ENCODE results near the gene ITGAV. TPM values are rescaled to one million over a fixed set of nuclear protein-coding genes. Genes with fewer than 3 reads are reported as not detected.
"Not testable (repeated sequence)": the region's sequence is repeated elsewhere in the genome, so short reads cannot be mapped to it uniquely, and the experiment has no call there.

ITGAV gene
- 118 and 128 TPM in 2 replicates for total RNA-seq (2014; rRNA removed; shearing (Covaris generic))

DNA sequence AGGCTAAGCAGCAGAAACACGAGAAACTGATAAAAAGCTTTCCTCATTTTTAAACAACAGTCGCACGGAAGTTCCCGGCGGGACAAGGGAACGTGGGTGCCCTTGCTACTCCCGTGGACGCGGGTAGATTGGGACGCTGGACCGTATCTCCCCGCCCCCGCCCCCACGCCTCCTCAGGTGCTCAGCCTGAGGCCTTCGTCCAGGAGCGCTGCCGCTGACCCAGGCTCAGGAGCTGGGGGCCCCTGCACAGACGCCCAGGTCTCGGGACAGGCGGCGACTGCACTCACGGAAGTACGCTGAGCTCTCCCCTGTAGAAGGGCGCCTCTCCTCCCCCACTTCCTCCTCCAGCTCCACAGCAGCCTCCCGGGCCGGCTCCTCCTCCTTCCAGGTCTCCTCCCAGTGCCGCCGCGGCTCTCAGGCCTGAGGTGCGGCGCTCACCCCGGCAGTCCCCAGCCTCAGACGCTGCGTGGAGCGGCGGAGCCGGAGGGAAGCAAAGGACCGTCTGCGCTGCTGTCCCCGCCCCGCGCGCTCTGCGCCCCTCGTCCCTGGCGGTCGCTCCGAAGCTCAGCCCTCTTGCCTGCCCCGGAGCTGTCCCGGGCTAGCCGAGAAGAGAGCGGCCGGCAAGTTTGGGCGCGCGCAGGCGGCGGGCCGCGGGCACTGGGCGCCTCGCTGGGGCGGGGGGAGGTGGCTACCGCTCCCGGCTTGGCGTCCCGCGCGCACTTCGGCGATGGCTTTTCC lies at the start of gene ITGAV:
TSS of gene ITGAV (plus strand) at position 445 of the 738 bp plus-strand sequence. CDS start at position 728, 283 bp downstream.
- peak; percentile 97 for DNase-seq (ENCODE audit: low read depth)

- no peak for DNase-seq (ENCODE audit: low read depth)
Measured at GRCh38 chr2:186540941-186541340, 48.9 kb upstream of the ITGAV start.

DNA sequence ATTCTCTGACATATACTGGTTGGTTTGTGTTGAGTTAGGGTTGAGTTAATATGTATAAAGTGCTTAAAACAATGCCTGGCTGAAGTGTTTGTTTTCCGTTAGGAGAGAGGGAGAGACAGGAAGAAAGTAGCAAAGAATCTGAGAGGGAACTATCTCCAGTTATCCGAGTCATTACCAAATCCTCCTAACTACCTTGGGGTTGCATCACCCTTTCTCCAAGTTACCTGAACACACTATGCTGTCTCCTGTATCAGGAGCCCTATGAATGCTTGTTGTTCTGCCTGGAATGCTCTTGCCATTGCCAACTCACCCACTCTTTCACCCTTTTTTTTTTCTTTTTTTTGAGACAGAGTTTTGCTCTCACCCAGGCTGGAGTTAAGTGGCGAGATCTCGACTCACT lies 47.9 kb upstream of the ITGAV start:
- DNase-seq (ENCODE audit: low read depth): no peak

GRCh38 chr2:186543561-186544131 lies 46.2 kb upstream of the ITGAV start:
- peak; percentile 59 for DNase-seq (ENCODE audit: low read depth)

GRCh38 chr2:186544255-186544675 lies 45.6 kb upstream of the ITGAV start:
- peak; percentile 87 for DNase-seq (ENCODE audit: low read depth)

DNA sequence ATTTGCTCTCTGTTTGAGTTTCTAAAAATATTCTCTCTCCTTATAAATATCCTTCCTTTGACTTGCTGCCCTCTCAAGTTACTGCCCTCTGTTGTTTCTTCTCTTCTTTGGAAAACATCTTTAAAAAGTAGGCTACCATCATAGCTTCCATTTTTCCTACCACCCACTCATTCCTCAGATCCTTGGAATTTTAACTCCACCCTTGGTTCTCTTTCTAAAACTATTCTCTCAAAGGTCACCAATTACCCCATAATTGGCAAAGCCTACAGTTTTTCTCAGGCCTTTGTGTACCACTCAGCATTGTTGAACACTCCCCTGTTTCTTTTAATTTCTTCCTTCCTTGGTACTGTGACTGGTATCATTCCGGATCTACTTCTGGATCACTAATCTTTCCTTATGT lies 43.0 kb upstream of the ITGAV start:
- no peak for DNase-seq (ENCODE audit: low read depth)

DNA sequence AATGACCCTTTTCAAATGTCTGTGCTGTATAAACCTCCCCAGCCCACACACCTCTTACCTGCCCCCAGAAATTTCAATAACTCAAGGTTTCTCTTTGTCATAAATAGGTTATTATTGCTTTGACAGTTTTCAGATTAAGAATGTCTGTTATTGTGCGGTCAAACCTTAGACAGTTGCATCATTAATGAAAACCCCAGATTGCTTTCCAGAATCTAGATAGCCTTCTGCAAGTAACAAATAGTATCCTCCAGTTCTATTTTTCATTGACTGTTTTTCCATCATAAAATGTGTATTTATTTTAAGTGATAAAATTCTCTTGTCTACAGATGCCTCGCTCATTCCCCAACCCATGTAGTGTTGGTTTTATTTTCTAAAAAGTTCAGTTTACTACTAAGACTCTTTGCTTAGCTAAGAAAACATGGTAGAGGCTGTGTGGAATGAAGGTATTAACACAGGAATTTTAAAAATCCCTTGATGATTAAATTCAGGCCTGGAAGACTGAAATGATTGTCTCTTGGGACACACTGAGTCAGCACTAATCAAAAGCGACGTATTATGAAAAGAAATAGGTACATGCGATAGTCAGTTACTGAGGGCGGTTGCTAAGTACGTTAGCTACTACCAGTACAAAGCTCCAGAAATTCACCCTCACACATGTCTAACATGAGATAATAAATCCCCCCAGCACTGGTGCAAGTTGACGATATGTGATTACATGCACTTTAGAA lies 38.4 kb upstream of the ITGAV start:
- DNase-seq (ENCODE audit: low read depth): no peak

DNA sequence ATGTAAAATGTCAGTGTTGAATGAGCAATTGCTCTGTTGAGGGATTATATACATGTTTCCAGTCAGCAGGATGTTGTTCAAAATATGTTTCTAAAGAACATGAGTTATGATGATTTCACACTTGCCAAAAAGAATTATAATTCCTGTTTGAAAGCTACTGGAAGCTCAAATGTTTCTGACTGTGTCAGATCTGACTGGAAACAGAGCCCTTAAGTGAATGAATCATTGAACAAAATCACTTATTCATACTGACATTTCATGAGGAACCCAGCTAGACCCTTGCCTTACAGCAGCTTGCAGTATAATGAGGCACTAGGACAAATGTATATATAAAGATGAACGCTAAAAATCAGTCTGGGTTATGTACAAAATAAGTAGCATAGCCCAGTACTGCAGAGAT lies 35.4 kb upstream of the ITGAV start:
- DNase-seq (ENCODE audit: low read depth): no peak

DNA sequence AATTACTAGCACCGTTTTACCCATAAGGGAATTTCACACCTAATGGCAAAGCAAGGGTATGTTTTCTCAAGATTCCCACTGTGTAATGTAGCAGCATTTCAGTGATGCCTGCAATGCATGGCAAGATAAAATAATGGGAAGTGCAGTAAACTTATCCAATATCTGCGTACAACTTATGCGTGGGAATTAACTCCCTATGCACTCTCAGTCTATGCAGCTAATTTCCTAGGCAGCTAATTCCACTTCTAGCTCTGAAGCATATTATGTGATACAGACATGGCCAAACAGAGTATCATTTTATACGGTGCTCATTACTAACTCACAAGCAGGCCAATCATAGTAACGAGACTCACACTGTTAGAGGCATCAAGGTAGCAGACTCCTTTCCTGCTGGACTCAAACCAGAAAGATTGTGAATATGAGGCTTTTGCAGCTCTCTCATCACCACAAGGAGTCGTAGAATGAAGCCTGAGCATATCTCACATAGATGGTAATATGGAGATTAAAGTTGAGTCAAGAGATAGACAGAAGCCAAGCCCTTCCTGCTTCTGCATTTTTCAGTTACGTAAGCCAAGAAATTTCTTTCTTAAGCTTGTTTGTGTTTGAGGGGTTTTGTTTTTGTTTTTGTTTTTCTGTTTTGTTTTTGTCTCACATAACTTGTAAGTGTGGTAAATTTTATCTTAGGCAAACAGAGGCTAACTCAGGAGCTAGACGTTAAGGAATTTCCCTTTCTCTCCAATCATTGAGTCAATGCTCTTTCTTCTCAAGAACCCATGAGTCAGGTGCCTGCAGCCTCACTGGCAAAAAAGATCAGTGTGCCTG lies 34.8 kb upstream of the ITGAV start:
- peak; percentile 29 for DNase-seq (ENCODE audit: low read depth)

GRCh38 chr2:186558512-186559276 lies 31.2 kb upstream of the ITGAV start:
- no peak for DNase-seq (ENCODE audit: low read depth)

DNA sequence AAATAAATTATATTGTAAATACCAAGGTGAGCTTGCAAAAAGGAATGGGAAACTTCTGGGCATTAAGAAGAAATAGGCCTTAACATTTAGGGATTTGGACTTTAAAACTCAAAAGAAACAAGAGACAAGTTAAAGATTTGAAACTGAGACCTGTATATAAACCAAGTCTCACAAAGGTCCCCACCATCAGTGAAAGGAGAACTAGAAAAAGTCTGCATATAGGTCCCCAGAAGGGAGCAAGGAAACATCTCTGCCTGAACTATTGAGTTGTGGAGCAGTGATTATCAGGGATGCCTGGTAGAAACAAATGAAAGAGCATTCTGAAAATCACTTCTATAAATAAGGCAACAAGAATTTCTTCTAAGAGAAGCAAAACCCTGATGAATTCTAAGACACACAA lies 30.5 kb upstream of the ITGAV start:
- DNase-seq (ENCODE audit: low read depth): no peak

DNA sequence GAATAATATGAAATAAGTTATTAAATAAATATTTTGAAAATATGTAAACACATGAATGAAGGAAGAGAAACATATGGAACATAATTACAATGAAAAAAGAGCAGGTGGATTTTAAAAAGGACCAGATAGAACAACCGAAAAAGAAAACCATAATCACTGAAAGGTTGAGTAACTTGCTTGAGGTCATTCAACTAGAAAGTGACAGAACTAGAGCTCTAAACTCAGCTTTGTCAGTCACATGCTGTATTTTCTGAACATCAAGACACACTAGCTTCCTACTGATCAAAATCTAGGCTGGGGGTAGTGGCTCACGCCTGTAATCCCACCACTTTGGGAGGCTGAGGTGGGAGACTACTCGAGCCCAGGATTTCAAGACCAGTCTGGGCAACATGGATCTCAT lies 30.0 kb upstream of the ITGAV start:
- DNase-seq (ENCODE audit: low read depth): no peak

DNA sequence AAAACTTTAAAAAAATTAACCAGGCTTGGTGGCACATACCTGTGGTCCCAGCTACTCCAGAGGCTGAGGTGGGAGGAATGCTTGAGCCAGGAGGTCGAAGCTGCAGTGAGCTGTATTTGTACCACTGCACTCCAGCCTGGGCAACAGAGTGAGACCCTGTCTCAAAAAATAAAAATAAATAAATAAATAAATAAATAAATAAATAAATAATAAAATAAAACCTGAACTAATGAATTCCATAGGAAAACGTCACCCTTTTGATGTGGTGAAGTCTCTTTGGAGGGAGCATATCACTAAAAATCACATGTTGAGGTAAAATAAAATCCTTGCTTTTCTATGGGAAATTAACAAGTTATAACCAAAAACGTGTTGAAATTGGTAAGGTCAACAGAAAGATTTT lies 29.6 kb upstream of the ITGAV start:
- DNase-seq (ENCODE audit: low read depth): no peak

DNA sequence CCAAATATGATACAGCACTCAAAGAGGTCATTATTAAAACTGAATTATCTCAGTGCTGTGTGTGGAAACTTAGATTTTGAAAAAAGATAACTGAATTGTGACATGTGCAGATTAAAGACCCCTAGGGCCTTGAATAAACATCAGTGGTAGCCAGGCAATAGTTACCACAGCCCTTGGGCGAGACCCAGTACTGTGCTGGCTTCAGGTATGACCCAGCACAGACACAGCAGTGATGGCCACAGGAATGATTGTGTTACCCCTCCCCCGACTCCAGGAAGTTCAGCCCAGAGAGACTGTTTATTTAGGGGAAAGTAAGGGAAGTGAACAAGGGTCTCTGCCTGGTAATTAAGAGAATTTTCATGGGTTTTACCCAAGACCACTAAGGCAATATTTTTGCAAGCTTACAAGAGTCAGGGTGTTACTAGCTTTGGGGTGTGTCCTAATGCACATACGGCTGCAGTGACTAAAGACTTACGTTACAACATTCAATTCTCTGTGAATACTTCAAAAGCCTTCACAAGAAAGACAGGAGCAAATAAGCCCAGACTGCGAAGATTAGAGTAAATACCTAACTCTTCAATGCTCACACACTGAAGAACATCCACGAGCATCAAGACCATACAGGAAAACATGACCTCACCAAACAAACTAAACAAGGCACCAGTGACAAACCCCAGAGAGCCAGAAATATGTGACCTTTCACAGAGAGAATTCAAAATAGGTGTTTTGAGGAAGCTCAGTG lies 28.2 kb upstream of the ITGAV start:
- no peak for DNase-seq (ENCODE audit: low read depth)

DNA sequence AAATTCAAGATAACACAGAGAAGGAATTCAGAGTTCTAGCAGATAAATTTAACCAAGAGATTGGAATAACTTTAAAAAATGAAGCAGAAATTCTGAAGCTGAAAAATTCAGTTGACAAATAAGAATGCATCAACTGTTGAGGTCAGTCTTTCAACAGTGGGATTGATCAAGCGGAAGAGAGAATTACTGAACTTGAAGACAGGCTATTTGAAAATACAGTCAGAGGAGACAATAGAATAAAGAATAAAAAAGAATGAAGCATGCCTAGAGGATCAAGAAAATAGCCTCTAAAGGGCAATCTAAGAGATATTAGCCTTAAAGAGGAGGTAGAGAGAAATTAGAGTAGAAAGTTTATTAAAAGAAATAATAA lies 27.7 kb upstream of the ITGAV start:
- DNase-seq (ENCODE audit: low read depth): no peak

GRCh38 chr2:186568600-186568999 lies 21.3 kb upstream of the ITGAV start:
- not testable (repeated sequence) for DNase-seq (ENCODE audit: low read depth)

DNA sequence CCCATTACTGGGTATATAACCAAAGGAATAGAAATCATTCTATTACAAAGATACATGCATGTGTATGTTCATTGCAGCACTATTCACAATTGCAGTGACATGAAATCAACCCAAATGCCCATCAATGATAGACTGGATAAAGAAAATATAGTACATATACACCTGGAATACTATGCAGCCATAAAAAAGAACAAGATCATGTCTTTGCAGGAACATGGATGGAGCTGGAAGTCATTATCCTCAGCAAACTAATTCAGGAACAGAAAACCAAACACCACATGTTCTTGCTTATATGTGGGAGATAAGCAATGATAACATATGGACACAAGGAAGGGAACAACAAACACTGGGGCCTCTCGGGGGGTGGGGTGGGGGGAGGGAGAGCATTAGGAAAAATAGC lies 20.7 kb upstream of the ITGAV start:
- DNase-seq (ENCODE audit: low read depth): not testable (repeated sequence)

- no peak for DNase-seq (ENCODE audit: low read depth)
Measured at GRCh38 chr2:186569897-186570296, 20.0 kb upstream of the ITGAV start.

DNA sequence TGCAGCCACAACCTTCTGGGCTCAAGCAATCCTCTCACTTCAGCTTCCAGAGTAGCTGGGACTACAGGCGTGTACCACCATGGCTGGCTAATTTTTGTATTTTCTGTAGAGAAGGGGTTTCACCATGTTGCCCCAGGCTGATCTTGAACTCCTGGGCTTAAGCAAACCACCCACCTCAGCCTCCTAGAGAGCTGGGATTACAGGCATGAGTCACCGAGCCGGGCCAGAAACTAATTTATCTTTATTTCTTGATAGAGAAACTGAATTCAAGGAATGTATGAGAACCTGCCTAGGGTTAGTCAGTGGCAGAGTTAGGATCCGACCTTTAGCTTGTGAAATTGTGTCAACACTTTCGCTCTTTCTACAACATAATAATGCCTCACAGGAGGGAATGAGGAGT lies 19.3 kb upstream of the ITGAV start:
- DNase-seq (ENCODE audit: low read depth): peak; percentile 86

GRCh38 chr2:186572705-186573104 lies 17.2 kb upstream of the ITGAV start:
- DNase-seq (ENCODE audit: low read depth): peak; percentile 63

DNA sequence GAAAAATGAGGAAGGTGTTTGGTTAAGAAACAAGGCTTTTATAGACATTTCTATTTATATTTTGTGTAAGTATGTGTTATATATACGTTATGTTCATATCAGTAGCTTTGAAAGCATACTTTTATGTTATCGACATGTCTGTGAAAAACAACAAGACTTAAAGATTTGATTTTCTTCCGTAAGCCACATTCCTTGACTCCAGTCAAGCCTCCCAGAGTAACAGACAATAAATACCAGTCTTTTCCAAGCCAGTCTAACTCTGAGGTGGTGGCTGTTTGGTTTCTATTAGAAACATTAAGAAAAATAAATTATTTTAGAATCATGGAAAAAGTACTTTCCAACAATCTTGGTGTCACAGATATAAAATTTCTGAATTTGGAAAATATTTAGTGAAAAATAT lies 16.3 kb upstream of the ITGAV start:
- DNase-seq (ENCODE audit: low read depth): no peak
